GM23338 (cell line): Measurements from ENCODE around the gene AHNAK. TPM values are rescaled to one million over a fixed set of nuclear protein-coding genes. Genes with fewer than 3 reads are reported as not detected.

ENCODE experiments used
- ATAC-seq: fragments of 200-7000 bp; cut with Tn5 transposase; 3 replicates; pipeline ENCODE4 v1.9.1; 2020
- DNase-seq: peaks from one replicate; pipeline ENCODE4 v3.0.0-alpha.2; 2015; ENCODE audit warnings: low spot score
- H2AFZ ChIP-seq: fragments of 200-600 bp; sonication (generic); 2 replicates; pipeline ENCODE4 v1.8.0; 2016; ENCODE audit warnings: antibody characterized with exemption, mild to moderate bottlenecking, moderate library complexity
- H3F3A ChIP-seq: fragments of 200-600 bp; sonication (generic); replicated peaks from 2 replicates; pipeline ENCODE4 v1.8.0; 2017; ENCODE audit warnings: antibody characterized with exemption, mixed run types, low read depth
- H3K27ac ChIP-seq: fragments of 200-600 bp; sonication (generic); 2 replicates; pipeline ENCODE4 v1.6.1; 2016; ENCODE audit warnings: low read depth
- H3K27me3 ChIP-seq: fragments of 200-600 bp; sonication (generic); 2 replicates; pipeline ENCODE4 v1.8.0; 2016; ENCODE audit warnings: mild to moderate bottlenecking, mixed run types, moderate library complexity; ENCODE audit not compliant: insufficient read depth
- H3K36me3 ChIP-seq: fragments of 200-600 bp; sonication (generic); 2 replicates; pipeline ENCODE4 v1.8.0; 2016; ENCODE audit warnings: mild to moderate bottlenecking; ENCODE audit not compliant: insufficient read depth
- H3K4me1 ChIP-seq: fragments of 200-600 bp; sonication (generic); 2 replicates; pipeline ENCODE4 v1.8.0; 2016; ENCODE audit warnings: mild to moderate bottlenecking, moderate library complexity; ENCODE audit not compliant: insufficient read depth
- H3K4me2 ChIP-seq: fragments of 200-600 bp; sonication (generic); 2 replicates; pipeline ENCODE4 v1.7.1; 2017; ENCODE audit warnings: mixed run types
- H3K4me3 ChIP-seq: fragments of 200-600 bp; sonication (generic); 2 replicates; pipeline ENCODE4 v1.6.1; 2016; ENCODE audit warnings: mixed run types
- H3K79me2 ChIP-seq: fragments of 200-600 bp; sonication (generic); replicated peaks from 2 replicates; pipeline ENCODE4 v1.8.0; 2017; ENCODE audit warnings: mild to moderate bottlenecking; ENCODE audit not compliant: insufficient read depth
- H3K9me2 ChIP-seq: fragments of 200-600 bp; sonication (generic); 2 replicates; pipeline ENCODE4 v1.8.0; 2017; ENCODE audit not compliant: insufficient read depth
- H4K20me1 ChIP-seq: fragments of 200-600 bp; sonication (generic); replicated peaks from 2 replicates; pipeline ENCODE4 v1.8.0; 2017; ENCODE audit warnings: mild to moderate bottlenecking; ENCODE audit not compliant: insufficient read depth
- H3K27ac Mint-ChIP-seq: 2 replicates; pipeline ENCODE4 v1.8.0; 2020; ENCODE audit warnings: inconsistent platforms, mild to moderate bottlenecking, moderate library complexity, mixed read lengths
- H3K27me3 Mint-ChIP-seq: 3 replicates; pipeline ENCODE4 v1.8.0; 2022; ENCODE audit warnings: low read depth, mild to moderate bottlenecking, moderate library complexity, mixed read lengths, inconsistent platforms; ENCODE audit not compliant: insufficient read depth, poor library complexity
- H3K36me3 Mint-ChIP-seq: 3 replicates; pipeline ENCODE4 v1.8.0; 2021; ENCODE audit warnings: low read depth, mild to moderate bottlenecking, inconsistent platforms, moderate library complexity, mixed read lengths
- H3K4me1 Mint-ChIP-seq: 3 replicates; pipeline ENCODE4 v1.8.0; 2020; ENCODE audit warnings: mild to moderate bottlenecking, inconsistent platforms, mixed read lengths
- H3K4me3 Mint-ChIP-seq: 3 replicates; pipeline ENCODE4 v1.8.0; 2021; ENCODE audit warnings: moderate library complexity, mild to moderate bottlenecking, inconsistent platforms, mixed read lengths
- H3K9me3 Mint-ChIP-seq: 3 replicates; pipeline ENCODE4 v1.8.0; 2020; ENCODE audit warnings: moderate library complexity, mild to moderate bottlenecking, inconsistent platforms, mixed read lengths
- CREB1 ChIP-seq: fragments of 250-450 bp; sonication (Bioruptor Pico); IDR thresholded peaks from 2 replicates; pipeline ENCODE4 v1.5.0; 2020; ENCODE audit warnings: low read depth, mild to moderate bottlenecking, moderate library complexity
- EZH2phosphoT487 ChIP-seq: fragments of 200-600 bp; sonication (generic); IDR thresholded peaks from one replicate; pipeline ENCODE4 v1.8.1; 2018; ENCODE audit warnings: antibody characterized with exemption; ENCODE audit not compliant: unreplicated experiment
- JUNB ChIP-seq: IDR thresholded peaks from one replicate; pipeline ENCODE4 v1.6.1; 2016; ENCODE audit warnings: antibody characterized with exemption; ENCODE audit not compliant: unreplicated experiment
- NANOG ChIP-seq: IDR thresholded peaks from 2 replicates; pipeline ENCODE4 v1.6.1; 2016; ENCODE audit warnings: antibody characterized with exemption, borderline replicate concordance
- POLR2AphosphoS5 ChIP-seq: IDR thresholded peaks from 2 replicates; pipeline ENCODE4 v1.6.1; 2016; ENCODE audit warnings: antibody characterized with exemption, low read depth
- STAT1 ChIP-seq: IDR thresholded peaks from one replicate; pipeline ENCODE4 v1.6.1; 2016; ENCODE audit warnings: antibody characterized with exemption; ENCODE audit not compliant: unreplicated experiment
- ZNF114 ChIP-seq: fragments of 250-450 bp; sonication (Bioruptor Pico); IDR thresholded peaks from 2 replicates; pipeline ENCODE4 v1.5.0; 2020; ENCODE audit warnings: mild to moderate bottlenecking, moderate library complexity
- ZNF331 ChIP-seq: fragments of 250-450 bp; sonication (Bioruptor Pico); IDR thresholded peaks from 2 replicates; pipeline ENCODE4 v1.5.0; 2020; ENCODE audit warnings: low read depth, mild to moderate bottlenecking, moderate library complexity
- ZNF462 ChIP-seq: fragments of 250-450 bp; sonication (Bioruptor Pico); IDR thresholded peaks from 2 replicates; pipeline ENCODE4 v1.5.0; 2020; ENCODE audit warnings: mild to moderate bottlenecking, moderate library complexity
- polyA plus RNA-seq: library from polyadenylated mRNA; unstranded; fragments of >200 nt; fragmentation: Nextera tagmentation; extraction: Ambion mirVana; gene quantifications from 2 replicates; pipeline ENCODE4 v1.2.1, GENCODE V29; 2016
- total RNA-seq: library from RNA; depleted of rRNA; stranded (reverse); fragments of >200 nt; shearing (Covaris generic); gene quantifications from 2 replicates; pipeline ENCODE4 v1.2.3, GENCODE V29; 2014
- TF ChIP-seq, protein P1 (sequence below): IDR thresholded peaks from 2 replicates; pipeline ENCODE4 v1.6.1; 2016; ENCODE audit warnings: antibody characterized with exemption

Gene AHNAK
- total and polyA plus RNA-seq, 2 experiments from 2014 or later: 0.91 to 2.1 TPM

DNA sequence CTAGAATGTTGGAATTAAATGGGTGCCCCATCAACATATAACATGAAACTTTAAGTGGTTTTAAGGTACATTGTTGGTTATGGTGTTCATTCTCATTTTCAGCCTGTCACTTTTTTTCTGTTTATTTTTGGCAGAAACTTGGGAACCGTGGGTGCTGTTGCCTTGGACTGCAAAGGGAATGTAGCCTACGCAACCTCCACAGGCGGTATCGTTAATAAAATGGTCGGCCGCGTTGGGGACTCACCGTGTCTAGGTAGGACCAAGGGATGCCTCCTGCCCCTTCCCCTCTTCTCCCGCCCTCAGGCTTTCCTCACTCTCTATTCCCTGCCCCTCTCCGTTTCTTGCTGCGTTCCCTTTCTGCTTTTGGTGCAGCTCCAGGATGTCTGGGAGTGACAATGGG is 157.6 kb downstream of the AHNAK start:
- H3K27me3 Mint-ChIP-seq: peaks cover 1% of the 10 kb centered on the region
- no peak for TF ChIP-seq NANOG
- TF ChIP-seq ZNF462 (CRISPR knock-in tag): no peak
- no peak for TF ChIP-seq EZH2phosphoT487
- no peak for TF ChIP-seq CREB1
- no peak for TF ChIP-seq ZNF331
- TF ChIP-seq, protein P1, sequence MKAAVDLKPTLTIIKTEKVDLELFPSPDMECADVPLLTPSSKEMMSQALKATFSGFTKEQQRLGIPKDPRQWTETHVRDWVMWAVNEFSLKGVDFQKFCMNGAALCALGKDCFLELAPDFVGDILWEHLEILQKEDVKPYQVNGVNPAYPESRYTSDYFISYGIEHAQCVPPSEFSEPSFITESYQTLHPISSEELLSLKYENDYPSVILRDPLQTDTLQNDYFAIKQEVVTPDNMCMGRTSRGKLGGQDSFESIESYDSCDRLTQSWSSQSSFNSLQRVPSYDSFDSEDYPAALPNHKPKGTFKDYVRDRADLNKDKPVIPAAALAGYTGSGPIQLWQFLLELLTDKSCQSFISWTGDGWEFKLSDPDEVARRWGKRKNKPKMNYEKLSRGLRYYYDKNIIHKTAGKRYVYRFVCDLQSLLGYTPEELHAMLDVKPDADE: no peak
- TF ChIP-seq POLR2AphosphoS5: no peak
- TF ChIP-seq JUNB: no peak
- no peak for TF ChIP-seq STAT1
- TF ChIP-seq ZNF114: no peak
- Histone ChIP-seq H3K4me3 (no peak overlapping the region), H3K79me2 (no peaks in the 10 kb centered on the region), H4K20me1 (no peaks in the 10 kb centered on the region; the same call in 1 of the 2 replicates), H3K27ac (no peak overlapping the region), H3K4me1 (no peaks in the 10 kb centered on the region), H3K4me2 (no peak overlapping the region), H3K36me3 (no peaks in the 10 kb centered on the region), H3F3A (no peaks in the 10 kb centered on the region), H3K9me2 (no peaks in the 10 kb centered on the region), H3K27me3 (no peaks in the 10 kb centered on the region), H2AFZ (no peak overlapping the region)
- H3K4me1 Mint-ChIP-seq: no peaks in the 10 kb centered on the region
- no peaks in the 10 kb centered on the region for H3K9me3 Mint-ChIP-seq
- no peak overlapping the region for H3K27ac Mint-ChIP-seq
- H3K4me3 Mint-ChIP-seq: no peak overlapping the region
- H3K36me3 Mint-ChIP-seq: no peaks in the 10 kb centered on the region
- ATAC-seq (no peak), DNase-seq (no peak)
